GM18517 (cell line): Measurements from ENCODE around the gene ARPP21.
"Not testable (repeated sequence)": the region's sequence is repeated elsewhere in the genome, so short reads cannot be mapped to it uniquely, and the experiment has no call there.

ENCODE experiments used
- ATAC-seq: cut with Tn5 transposase; IDR thresholded peaks from one replicate; pipeline ENCODE4 v1.9.1; 2021; ENCODE audit warnings: mild to moderate bottlenecking, moderate library complexity; ENCODE audit not compliant: unreplicated experiment

Gene ARPP21

DNA sequence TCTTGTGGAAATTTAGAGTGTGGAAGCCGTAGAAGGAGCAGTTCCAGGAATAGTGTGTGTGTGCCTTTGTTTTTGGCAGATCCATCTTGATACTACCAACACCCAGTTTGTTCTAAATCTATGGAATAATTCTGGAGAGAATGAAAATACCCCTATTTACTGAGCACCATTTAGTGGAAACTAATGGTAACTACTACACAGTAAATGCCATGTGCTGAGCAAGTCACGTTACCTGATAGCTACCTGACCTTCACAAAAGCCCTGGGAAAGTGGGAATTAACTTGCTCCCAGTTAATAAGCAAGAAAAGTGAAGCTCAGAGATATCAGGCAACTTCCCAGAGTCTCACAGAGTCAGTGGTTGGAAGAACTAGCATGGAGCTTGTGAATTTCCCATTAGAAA is 137.7 kb downstream of the ARPP21 start:
- ATAC-seq, result no peak

DNA sequence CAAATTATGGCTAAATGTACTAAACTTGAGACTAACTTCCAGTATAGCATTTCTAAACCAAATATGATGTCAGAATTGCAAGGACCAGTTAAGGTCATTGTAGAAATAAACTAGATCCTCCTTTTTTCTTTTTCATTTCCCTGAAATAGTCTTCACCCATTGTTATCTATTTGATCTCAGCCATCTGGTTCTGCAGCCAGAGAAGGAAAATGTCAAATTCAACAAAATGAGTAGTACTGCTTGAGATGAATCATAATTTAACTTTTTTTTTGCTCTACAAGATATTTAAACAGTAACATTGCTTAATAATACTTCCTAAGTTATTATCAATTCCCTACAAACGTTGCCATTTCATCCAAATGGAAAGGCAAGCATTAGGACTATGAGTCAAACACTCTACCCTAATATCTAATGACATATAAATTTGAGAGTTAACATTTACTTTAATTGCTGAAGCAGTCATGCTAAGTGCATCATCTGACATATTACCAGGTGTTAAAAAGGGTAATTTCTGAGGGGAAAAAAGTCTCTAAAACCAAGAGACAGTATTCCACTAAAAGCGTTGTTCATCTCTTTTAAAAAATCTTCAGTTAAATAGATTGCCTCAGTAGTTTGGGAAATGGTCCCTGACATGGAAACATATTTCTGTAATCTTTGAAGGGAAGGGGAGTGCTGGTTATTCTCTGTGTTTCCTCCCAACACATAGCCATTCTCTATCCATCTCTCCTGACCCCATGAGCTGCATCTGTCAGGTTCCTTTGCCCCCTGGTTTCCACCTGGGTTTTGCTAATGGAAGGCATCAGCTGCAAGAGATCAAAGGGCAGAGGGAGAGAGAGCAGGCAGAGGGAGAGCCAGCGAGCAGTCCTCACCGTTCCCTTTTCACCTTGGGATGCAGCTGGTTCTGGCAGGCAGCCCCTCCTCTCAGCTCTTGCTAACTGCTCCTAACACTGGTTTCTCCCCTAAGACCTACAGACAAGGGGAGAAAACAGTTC is 138.5 kb downstream of the ARPP21 start:
- no peak for ATAC-seq

DNA sequence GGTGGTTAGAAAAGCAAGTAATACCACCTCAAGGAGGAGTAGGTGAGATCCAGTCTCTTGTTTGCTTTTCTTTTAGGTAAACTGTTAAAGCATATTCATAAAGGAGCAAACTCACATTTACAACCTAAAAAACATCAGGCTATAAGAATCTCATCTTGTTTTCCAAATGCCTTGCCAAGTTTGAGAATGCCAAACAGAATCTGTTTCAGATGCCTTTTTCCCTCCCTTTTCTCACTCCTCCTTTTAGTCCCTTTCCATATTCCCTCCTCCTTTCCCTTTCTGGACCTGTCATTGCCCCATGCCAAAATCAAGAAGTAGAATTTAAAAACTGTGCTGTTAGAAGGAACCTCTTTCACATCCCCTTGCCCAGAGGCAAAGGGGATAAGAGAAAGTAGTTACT is 140.3 kb downstream of the ARPP21 start:
- ATAC-seq, result no peak

DNA sequence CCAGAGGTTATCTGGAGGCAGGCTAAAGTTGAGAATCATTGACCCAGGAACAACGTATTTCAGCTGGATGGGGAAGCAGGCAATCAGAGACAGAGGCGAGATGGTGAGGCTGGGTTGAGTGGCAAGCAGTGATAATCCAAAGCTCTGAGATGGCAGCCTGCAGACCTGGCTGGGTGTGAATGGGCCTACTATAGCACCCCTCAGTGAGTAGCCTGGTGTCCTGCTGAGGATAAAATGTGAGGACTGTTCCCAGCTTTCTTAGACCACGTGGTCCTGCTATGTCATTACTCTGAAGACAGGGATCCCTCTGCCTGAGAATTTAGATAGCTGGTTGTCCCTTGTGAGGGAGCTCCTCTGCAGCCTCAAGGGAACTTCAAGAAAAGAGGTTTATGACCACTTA is 141.5 kb downstream of the ARPP21 start:
- ATAC-seq, result no peak

DNA sequence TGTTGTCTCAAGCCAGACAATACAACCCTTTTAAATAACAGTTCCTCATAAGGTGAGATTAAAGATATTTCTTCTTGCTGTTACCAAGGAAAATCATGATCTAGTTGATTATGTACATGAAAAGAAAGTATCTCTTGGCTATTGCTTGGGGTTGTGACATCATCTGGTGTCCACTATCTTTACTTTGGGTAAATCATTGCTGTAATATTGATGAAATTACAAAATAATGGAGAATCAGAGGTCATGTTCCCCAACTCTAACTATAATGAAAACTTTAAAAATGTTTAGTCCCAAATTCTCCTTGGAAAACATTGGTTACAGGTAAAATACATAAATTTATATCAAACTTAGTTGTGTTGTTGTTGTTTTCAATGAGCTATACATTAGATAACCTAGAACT is 142.2 kb downstream of the ARPP21 start:
- no peak for ATAC-seq

DNA sequence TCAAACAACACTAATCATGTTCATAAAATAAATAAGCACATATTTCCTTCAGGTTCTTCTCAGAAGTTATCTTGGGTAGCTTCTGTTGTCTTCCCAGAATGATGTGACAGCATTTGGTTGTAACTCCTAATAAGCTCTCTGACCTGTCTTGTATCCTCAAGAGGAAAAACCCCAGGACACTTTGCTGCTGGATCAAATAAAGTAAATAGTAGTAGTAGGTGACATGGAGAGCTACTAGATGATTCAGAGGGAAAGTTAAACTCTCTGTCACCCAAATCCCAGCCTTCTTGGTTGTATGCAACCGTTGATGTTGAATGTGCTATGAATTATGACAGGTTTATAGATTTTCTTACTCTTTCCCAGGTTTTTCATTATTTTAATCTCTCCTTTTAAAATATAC is 143.0 kb downstream of the ARPP21 start:
- no peak for ATAC-seq

DNA sequence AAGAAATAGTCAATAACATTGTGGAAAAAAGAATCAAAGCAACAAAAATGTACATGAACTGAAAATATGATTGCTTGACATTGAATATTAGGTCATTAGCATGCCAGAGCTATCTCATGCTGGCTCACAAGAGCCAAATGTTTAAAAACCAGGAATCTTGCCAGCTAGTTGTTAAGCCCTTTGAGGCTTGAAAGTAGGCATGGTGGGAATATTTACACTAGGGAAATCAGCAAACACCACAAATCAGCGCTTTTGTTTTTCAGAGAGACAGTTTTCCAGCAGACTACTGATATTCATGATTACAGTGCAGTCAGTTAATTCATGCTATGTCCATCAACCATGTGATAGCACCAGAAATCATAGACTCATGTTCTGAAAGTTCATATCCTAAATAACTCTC is 144.8 kb downstream of the ARPP21 start:
- ATAC-seq, result no peak

DNA sequence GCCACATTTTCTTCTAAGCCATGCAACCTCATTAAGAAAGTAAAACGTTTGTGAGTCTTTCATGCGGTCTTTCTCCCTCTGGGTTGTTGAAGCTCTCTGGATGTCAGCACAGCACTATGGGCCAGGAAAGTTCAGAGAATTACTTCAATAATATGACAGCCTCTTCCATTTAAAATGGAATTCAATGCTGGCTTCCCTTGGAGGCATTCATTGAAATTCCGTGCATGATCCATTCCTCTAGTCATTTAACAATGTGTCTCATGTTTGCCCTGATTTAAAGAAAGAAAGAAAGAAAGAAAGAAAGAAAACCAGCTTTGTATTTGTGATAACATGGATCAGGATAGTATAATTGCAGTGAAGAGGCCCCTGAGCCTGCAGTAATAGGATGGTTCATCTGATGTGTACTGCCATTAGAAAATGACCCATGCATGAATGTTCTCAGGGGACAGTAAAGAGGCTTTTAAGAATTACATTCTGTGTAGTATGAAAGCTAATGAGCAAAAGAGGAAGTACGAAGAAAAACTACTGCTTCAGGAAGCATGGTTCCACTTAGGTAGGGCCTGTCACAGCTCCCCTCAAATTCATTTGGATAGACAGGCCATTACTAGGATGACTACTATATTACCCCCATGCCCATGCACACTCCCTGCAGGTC is 146.0 kb downstream of the ARPP21 start:
- no peak for ATAC-seq

DNA sequence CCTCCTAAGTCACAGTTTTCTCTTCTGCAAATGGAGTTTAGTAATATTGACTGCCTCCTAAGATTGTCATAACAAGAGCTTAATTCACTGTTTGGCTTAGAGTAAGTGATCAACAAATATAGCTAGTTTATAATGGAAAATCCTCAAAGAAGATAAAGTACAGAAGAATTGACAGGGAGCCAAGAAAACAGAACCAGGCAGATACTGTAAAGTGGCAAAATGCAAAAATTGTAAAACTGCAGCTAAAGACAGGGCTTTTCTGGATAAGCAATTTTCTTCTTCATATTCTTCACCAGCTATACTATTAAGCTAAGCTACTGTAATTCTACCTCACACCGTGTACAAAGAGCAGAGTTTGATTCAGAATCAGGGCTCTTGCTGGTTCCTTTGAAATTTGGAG is 148.6 kb downstream of the ARPP21 start:
- no peak for ATAC-seq

DNA sequence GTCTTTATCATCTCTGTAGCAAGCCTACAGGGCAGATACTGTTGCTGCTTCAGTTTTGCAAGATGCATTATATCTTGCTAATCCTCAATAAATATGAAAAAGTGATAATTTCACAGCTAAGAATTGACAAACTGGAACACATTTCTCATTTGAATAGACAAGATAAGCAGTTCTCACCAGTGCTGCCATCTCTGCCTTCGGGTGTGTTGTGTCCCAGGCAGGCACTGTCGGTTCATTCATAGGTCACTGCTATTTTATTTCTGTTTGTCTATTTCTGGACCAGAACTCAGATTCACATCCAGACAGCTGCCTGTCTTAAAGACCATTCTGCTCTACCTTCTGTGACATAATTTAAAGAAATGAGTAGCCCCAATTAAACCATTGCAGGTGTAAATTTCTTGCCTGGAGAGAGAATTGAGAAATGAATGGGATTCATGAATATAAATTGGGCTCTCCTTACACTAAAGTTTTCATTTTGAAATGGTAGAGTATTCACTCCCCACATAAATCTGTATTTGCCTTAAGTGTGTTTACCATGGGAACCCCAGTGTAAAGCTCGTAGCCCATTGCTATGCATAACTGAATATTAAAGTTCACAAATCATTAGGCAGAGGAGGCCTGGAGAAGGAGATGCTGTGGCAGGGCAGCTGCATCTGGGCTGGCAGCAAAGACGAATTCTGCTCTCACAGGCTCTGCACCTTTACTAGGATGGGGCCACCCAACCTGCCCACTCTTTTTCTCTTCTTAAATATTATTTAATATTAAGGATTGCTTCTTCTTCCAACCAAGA is 149.9 kb downstream of the ARPP21 start:
- ATAC-seq, result no peak

DNA sequence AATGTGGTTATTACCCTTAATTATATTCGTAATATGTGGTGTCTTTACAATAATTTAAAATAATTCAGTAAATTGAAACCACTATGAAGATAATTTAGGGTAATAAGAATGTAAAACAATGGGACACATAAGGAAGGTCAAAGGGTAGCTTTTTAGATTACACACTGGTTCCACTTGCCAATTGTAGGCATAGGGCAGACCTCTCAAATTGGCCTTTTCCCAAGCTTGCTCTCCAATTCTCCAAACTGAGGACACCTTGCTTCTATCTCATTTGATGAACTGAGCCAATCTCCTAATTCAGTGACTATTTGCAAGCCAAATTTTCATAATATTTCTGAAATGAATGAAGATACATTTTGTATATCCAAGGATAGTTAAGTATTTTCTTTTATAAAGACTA is 151.4 kb downstream of the ARPP21 start:
- no peak for ATAC-seq

DNA sequence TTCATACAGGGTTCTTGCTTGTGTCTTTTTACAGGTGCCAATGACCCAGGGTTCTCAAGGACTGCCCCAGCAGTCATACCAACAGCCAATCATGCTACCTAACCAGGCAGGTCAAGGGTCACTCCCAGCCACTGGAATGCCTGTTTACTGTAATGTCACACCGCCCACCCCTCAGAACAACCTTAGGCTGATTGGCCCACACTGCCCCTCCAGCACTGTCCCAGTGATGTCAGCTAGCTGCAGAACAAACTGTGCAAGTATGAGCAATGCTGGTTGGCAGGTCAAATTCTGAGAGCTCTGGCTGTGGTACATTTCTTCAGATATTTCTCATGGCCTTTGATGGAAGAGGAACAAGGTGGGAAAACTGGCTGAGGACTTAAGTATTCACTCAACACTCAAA is 154.3 kb downstream of the ARPP21 start:
- ATAC-seq, result no peak

DNA sequence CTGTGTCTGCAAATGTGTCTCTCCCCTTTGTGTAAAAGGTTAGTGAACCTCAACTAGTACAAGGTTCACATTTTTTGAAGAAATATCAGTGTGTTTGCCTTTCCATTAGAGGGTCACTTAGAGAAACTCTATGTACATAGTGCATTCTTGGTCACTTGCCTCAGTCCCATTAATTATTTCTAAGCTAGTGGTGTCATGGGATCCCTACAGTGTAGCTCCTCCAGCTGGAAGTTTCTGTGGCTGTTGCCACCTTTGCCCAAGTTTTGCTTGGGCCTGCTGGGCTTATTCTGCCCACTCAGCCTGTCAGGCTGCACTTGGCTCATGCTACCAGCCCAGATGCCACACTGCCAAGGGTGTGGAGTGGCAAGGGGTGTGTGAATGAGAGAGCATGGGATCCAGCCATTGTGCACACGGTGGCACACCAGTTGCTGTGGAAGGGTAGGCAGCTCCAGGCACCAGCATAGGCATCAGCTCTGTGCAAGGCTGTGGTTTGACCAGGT is 161.7 kb downstream of the ARPP21 start:
- ATAC-seq, result no peak

DNA sequence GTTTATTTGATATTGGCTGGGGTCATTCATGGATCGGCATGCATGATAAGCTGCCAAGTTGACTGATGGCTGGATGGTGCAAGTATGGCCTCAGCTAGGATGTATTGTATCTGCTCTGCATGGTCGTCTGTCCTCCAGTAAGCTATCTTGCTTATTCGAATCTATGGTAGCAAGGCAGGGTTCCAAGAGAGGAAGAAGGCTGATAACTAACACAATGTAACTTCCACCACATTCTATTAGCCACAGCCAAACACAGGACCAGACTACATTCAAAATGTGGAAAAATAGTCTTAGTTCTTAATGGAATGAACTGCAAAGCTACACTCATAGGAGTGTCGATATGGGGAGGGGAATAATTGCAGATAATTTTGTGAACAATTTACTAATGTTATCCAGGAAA is 175.2 kb downstream of the ARPP21 start:
- ATAC-seq, result no peak

DNA sequence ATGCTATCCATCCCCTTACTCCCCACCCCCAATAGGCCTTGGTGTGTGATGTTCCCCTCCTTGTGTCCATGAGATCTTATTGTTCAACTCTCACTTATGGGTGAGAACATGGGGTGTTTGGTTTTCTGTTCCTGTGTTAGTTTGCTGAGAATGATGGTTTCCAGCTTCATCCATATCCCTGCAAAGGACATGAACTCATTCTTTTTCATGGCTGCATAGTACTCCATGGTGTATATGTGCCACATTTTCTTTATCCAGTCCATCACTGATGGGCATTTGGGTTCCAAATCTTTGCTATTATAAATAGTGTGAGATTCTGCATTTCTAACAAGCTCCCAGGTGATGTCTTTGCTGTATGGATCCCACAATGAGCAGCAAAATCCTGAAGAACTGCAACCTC is 176.5 kb downstream of the ARPP21 start:
- ATAC-seq, result not testable (repeated sequence)

DNA sequence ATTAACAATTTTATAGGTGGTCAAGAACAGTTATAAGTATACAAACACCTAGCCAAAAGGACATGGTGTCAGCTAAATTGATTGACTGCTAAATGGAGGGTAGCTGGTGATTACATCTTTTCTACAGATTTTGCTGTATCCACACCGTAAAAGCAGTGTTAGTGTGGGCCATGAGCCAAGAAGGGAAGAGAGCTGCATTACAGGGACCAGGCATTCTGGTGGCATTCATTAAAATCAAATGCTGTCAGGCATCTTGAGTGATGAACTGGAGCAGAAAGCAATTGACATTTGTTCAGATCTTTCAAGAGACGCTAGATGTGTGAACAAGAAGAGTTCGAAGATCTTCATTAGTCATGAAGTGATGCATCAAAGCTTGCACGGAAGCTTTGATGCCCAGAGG is 177.9 kb downstream of the ARPP21 start:
- no peak for ATAC-seq

DNA sequence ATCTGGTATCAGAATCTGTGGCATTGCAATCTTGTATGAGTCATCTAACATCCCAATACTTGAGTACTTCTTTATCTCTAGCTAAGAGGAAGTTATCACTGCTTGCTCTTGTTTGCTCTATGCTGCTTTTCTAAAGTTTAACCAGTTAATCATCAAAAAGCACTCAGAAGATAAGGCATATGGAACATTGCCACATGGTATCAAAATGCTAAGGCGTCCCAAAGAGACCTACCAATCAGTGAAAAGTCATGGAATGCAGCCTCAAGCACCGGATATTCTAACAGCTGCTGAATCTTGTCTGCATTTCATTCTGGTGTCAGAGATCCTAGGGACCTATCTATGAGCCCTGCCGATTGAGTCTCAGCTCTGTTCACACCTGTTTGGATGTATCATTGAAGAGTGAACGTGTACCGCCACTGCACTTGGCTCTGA is 192.8 kb downstream of the ARPP21 start:
- no peak for ATAC-seq
